GM19438 (cell line): ENCODE data around the gene UBTD1.

ENCODE experiments used
- ATAC-seq: cut with Tn5 transposase; IDR thresholded peaks from one replicate; pipeline ENCODE4 v1.9.1; 2021; ENCODE audit warnings: low read depth; ENCODE audit not compliant: unreplicated experiment

UBTD1 gene

DNA sequence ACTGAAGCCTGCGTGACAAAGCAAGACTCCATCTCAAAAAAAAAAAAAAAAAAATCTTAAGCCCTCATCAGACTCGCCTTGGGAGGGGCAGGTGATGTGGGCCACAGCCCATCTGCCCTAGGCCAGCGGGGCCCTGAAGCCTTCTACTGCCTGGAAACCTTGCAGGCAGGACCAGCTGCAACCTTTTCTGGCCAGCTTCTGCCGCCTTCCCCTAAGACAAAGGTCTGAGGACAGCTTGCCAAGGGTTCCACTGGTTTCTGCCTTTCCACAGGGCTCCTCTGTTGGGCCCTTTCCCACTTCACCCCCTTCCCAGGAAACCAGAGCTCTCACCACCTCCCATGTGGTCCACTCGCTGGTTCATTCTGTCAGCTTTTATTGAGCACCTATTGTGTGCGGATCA lies 35.2 kb downstream of the UBTD1 start:
- no peak for ATAC-seq

DNA sequence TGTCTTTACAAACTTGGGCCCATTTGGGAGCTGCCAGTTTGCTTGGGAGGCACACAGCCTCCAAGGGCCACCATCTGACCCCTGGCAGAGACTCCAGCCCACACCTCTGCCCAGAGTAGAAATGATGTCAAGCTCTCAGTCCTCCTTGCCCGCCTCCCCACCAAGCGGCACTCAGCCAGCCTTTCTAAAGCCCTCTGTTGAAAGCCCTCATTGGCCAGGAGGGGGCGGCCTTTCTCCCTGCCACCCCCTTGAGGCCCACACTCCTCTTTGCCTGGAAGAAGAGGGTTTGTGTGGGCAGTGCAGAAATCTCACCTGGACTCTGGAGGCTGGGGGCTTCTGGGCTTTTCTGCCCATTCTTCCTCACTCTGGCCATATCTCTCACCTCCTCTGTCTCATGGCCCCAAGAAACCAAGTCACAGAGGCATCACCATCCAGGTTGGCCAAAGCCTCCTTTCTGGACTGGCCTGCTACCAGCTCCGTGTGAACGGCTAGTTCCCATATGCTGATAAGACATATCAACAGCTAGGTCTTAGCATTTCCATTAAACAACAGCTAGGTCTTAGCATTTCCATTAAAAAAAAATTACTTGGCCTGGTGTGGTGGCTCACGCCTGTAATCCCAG lies 36.1 kb downstream of the UBTD1 start:
- no peak for ATAC-seq

- ATAC-seq, result no peak
These were observed 38.6 kb downstream of the UBTD1 start for GRCh38 chr10:97537186-97537869.

DNA sequence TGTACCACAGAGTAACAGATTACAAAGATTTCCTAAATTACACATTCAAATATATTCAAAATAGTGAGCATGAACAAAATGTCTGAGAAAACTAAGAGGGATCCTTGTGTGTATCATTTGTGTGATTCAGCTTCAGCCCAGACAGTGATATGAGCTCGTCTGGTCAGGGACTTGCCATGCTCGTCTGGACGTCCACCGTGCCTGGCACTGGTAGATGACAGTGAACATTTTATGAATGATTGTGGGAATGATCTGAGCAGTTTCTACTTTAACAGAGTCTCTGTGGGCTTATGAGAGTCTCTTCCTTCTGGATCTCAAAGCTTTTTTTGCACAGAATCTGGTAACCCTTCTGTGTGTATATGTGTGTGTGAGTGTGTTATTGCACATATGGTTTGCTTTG lies 39.7 kb downstream of the UBTD1 start:
- ATAC-seq, result no peak

DNA sequence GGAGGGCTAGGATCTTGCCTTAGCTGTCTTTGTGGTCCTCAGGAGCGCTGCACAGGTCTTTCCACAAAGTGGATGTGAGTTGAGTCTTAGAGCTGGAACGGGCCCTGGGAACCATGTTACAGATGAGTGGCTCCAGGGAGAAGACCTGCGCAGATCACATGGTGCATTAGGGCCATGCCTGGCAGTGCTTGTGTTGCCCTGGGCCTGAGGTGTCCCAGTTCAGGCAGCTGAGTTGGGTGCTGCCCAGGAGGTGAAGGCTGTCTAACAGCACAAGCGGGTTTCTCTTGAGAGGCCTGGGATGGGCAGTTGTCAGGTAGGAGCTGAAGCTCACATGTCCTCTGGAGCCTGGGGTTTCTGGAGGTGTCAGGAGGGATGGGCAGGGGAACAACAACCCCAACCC lies 40.1 kb downstream of the UBTD1 start:
- no peak for ATAC-seq

DNA sequence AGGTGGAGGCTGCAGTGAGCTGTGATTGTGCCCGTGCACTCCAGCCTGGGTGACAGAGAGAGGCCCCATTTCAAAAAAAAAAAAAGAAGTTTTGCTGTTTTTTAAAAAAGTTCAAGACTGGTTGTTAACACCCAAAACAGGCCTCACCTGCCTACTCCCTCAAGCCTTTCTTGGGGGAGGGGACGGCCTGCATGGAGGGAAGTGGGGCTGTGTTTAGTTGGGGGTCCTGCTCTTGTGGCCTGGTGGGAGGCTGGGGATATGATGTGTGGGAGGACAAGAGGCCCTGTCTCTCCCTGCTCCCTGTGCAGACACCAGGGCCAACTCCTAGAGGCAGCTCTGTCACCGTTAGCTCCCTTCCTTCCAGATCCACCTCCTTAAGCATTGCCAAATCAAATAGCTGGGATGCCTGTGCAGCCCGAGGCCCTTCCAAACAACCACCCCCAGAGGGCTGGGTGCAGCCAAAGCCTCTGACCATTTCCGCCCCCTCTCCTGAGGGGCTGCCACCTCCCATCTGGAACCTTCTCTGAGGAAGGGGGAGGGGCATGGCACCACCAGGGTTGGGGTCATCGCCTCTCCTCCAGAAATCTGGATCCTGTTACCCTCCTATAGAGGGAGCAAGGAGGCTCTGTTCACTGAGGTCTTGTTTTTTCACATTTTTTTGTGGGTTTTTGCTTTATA lies 40.9 kb downstream of the UBTD1 start:
- no peak for ATAC-seq

DNA sequence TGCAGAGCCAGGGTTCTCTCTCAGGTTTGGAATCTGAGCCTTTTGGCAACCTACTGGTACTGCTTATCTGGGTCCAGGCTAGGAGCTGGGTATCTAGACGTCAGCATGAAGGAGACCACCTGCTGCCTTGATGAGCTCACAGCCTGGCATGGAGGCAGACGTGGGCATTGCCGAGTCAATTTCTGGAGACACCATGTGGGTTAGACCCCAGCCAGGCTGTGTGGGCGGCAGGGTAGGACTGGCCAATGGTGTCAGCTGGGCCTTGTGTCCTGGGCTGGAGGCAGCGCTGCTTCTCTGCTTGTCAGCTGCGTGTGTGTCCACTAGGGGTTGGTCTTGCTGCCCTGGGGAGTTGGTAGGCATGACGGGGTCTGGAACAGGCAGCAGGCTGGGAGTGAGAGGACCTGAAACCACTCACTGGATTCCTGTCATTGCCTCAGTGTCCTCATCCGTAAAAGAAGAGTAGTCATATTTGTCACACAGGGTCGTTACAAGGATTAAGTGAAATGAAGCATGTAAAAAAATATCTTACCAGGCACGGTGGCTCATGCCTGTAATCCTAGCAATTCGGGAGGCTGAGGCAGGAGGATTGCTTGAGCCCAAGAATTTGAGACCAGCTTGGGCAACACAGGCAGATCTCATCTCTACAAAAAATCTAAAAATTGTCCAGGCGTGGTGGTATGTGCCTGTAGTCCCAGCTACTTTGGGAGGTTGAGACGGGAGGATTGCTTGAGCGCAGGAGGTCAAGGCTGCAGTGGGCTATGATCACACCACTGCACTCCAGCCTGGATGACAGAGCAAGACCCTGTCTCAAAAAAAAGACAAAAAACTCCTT lies 42.2 kb downstream of the UBTD1 start:
- ATAC-seq, result no peak

GRCh38 chr10:97542169-97543024 lies 43.7 kb downstream of the UBTD1 start:
- no peak for ATAC-seq

DNA sequence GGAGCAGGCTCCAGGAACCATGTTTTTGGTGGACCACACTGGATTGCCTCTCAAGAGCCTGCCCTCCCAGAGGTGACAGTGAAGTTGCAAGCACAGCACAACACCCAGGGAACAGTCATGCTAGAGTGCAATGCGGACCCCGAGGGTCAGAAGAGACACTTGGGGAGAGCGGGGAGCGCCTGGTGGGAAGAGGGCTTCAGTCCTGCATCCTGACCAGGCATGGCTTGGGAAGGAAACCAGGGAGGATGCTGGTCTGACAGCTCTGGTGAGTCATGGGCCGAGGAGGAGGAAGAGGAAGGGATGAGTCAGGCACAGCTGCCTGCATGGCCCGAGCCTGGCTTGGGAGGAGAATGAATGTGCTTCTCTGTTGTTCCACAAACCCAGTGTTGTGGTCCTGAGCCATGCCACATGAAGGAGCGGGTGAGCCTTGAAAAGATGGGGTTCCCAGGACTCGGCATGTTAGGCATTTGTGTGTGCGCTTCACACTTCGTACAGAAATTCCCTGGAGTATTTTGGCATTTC lies 44.4 kb downstream of the UBTD1 start:
- ATAC-seq, result no peak

DNA sequence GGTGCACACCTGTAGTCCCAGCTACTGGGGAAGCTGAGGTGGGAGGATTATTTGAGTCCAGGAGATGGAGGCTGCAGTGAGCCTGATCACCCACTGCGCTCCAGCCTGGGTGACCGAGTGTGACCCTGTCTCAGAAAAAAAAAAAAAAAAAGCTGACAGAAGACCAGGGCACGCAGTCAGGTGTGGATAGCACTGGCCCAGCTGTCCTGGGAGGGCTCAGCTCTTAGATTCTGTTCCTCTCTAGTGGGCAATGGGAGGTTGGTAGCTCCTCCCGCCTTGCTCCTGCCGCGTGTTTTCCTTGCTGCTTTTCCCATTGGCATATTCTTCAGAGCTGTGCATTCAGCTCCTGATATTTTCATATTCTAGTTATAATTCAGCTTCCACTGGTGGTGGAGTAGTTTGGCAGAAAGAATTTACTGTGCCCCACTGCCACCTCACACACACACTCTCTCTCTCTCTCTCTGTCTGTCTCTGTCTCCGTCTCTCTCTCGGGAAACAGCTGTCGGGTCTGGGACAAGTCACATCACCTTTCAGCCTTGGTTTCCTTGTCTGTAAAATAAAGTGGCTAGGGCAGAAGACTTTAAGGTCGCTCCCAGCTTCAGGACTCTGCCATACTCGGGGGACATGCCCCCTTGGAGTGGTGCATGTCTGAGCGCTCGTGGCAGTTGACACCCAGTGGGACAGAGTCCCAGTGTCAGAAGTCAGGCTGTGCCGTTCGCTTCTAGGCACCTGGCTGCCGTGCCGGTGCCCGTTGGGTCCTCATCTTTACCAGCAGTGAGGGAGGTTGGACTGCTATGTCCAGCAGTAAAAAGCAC lies 47.9 kb downstream of the UBTD1 start:
- ATAC-seq, result no peak

- ATAC-seq, result no peak
These were observed 48.5 kb downstream of the UBTD1 start for GRCh38 chr10:97547271-97547600.

DNA sequence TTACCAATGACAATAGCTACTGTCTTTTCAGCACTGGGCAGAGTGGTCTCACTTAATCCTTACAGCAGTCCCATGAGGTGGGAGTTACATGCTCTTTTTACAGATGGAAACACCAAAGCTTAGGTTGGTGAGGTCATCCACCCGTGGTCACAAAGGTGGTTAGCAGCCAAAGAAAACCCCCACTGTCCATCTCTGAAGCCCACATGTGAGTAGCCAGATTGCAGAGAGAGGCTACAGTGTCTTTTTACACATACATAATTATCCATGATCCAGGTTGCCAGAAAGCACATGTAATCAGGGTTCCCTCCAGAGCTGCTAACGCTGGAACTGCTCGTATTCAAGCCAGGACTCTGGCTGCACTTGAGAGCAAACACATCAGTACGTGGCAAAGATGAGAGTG lies 49.2 kb downstream of the UBTD1 start:
- ATAC-seq, result no peak

GRCh38 chr10:97548828-97549455 lies 50.2 kb downstream of the UBTD1 start:
- no peak for ATAC-seq

DNA sequence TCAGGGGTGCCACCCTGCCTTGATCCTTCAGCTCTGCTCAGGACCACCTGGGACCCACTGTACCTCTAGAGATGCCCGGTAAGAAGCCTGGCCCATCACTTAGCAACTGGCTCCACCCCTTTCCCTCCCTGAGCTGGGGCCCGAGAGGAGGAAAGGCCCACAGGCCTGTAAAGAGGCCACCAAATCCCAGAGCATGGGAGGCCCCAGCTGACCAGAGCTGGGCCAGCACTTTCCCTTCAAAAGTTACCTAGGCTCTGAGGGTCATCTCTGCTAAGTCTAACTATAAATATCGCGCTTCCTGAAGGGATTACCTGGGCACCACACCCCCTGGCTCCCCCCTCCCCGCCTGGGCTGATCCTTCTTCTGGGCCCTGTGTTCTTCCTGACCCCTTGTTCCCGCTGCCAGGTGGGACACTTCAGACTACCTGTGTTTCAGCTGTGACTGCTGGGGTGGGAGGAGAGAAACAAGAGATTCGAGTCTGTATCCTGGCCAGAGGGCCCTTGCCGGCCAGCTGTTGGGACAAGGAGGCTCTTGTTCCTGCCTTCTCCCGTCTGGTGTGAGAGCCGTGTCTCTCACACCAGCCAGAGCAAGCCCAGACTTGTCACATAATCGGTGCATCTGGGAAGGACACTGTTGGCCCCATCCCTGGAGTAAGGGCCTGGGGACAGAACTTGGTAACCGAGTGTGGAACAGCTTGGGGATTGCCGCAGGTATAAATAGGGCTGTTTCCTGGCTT lies 51.0 kb downstream of the UBTD1 start:
- no peak for ATAC-seq

DNA sequence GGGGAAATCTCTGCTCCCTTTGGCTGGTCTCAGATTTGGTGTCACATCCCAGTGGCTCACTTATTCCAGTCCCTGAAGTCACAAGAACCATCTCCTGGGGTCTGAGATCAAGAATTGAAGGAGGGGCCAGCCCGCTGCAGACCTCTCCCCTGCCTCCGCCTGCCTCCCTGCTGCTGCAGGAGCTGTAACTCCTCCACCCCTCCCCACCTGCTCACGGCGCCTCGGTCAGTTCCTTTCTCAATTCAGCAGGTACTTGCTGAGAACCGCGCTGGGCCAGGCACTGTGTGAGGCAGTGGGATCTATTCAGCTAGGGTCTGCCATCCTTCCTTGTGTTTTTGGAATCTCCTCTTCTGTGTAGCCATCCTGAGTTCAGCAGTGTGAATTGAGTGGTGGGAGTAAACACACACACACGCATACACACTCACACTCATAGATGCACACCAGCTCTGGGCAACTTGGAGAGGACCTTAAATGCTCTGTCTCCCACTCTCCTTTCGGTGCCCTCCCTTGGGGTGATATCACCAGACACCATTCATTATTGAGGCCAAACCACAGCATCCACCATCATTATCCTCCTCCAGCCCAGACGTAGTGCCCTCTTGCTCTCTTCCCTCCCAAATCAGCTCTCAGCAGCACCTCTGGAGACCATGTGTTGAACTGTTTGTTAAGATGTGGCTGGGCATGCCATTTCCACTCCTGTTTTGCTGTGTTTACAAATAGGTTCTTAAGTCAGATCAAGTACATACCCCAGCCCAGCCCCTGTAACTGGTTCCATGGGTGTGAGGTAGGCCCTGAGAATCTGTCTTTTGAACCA lies 51.8 kb downstream of the UBTD1 start:
- no peak for ATAC-seq

DNA sequence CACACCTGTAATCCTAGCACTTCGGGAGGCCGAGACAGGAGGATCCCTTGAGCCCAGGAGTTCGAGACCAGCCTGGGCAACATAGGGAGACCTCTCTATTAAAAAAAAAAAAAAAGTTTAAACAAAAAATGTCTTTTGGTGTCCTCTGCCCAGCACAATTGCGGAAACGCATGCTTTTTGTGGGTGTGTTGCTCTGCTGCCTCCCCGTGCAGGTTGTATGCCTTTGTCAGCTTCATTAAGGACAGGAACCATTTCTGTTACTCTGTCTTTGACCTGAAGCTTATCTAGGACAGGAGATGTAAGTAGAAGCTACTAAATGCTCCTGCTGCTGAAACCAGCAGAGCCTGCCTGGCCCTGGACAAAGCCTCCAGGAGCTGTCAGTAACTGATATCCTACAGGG lies 52.5 kb downstream of the UBTD1 start:
- ATAC-seq, result no peak

DNA sequence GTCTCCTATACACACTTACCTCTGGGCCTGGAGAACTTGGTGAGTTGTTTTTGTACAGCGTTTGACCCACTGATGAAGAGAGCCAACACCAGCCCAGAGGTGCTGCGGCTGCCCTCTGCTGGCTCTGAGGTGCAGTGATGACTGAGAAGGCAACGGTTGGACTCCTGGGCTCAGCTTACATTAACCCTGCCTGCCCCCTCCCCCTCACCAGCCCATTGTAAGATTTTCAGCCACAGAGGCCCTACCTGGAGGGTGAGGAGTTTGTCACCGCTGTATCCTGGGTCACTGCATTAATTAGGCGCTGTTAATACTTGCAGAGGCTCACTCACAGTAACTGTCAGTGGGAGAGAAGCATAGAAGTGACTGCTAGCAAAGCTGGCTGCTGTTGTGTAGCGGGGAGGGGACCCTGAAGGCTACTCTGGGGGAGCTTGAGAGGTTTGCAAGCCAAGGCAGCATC lies 54.9 kb downstream of the UBTD1 start:
- ATAC-seq, result no peak
